HFFc6 (cell line): ENCODE data around the gene CD274. TPM values are rescaled to one million over a fixed set of nuclear protein-coding genes. Genes with fewer than 3 reads are reported as not detected.

ENCODE experiments used
- DNase-seq: peaks from one replicate; pipeline ENCODE4 v3.0.0-alpha.2; 2018
- H3K27ac Mint-ChIP-seq: 2 replicates; pipeline ENCODE4 v1.8.0; 2020; ENCODE audit warnings: mild to moderate bottlenecking, mixed read lengths
- H3K27me3 Mint-ChIP-seq: 2 replicates; pipeline ENCODE4 v1.8.0; 2021; ENCODE audit warnings: mild to moderate bottlenecking, moderate library complexity, mixed read lengths; ENCODE audit not compliant: insufficient read depth
- H3K36me3 Mint-ChIP-seq: 2 replicates; pipeline ENCODE4 v1.8.0; 2021; ENCODE audit warnings: low read depth, mixed read lengths
- H3K4me1 Mint-ChIP-seq: 2 replicates; pipeline ENCODE4 v1.8.0; 2020; ENCODE audit warnings: low read depth, mixed read lengths
- H3K4me3 Mint-ChIP-seq: 2 replicates; pipeline ENCODE4 v1.8.0; 2020; ENCODE audit warnings: mild to moderate bottlenecking, moderate library complexity, mixed read lengths
- H3K9me3 Mint-ChIP-seq: 2 replicates; pipeline ENCODE4 v1.8.0; 2020; ENCODE audit warnings: mild to moderate bottlenecking, mixed read lengths
- total RNA-seq, 6 experiments: library from RNA; stranded (reverse); fragmentation: NEBNext Ultra II Directional; extraction: Animal tissue kit (Norgen Biotek cat#: 25700); gene quantifications; 2 replicates in 1 of 6; 3 replicates in 5 of 6; pipeline ENCODE4 v1.2.3, GENCODE V29; 2021
- TF ChIP-seq, protein P1 (sequence below): fragments of 200-600 bp; sonication (generic); IDR thresholded peaks from 2 replicates; pipeline ENCODE4 v1.5.0; 2021; ENCODE audit warnings: antibody characterized with exemption, mild to moderate bottlenecking

CD274 gene
- total RNA-seq, 6 experiments from 2014 or later, result 10.3 to 15.9 (median 13.0) TPM

DNA sequence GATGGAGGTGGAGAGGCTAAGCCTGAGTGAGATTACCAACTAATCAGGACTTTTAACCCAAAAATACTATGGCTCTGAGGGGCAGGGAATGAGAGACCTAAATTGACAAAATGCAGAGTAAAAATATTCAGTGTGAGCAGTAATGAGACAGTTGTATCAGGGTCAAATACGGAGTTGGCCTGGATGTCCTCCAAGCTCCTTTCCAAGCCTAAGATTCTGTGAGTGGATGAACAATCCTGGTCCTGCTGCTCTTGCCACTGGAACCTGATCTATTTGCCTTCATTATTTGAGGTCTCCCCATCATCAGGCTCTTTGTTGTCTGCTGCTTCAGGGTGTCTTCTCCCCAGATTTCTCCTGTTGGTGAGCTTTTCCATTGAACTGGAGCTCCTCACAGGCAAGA lies 61.1 kb downstream of the CD274 start:
- peaks cover 39% of the 10 kb centered on the region for H3K36me3 Mint-ChIP-seq
- peak overlapping the region; percentile 97 for H3K27ac Mint-ChIP-seq
- peaks cover 12% of the 10 kb centered on the region for H3K9me3 Mint-ChIP-seq
- TF ChIP-seq, protein P1, sequence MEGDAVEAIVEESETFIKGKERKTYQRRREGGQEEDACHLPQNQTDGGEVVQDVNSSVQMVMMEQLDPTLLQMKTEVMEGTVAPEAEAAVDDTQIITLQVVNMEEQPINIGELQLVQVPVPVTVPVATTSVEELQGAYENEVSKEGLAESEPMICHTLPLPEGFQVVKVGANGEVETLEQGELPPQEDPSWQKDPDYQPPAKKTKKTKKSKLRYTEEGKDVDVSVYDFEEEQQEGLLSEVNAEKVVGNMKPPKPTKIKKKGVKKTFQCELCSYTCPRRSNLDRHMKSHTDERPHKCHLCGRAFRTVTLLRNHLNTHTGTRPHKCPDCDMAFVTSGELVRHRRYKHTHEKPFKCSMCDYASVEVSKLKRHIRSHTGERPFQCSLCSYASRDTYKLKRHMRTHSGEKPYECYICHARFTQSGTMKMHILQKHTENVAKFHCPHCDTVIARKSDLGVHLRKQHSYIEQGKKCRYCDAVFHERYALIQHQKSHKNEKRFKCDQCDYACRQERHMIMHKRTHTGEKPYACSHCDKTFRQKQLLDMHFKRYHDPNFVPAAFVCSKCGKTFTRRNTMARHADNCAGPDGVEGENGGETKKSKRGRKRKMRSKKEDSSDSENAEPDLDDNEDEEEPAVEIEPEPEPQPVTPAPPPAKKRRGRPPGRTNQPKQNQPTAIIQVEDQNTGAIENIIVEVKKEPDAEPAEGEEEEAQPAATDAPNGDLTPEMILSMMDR, result no peak
- peaks cover 3% of the 10 kb centered on the region for H3K27me3 Mint-ChIP-seq
- H3K4me1 Mint-ChIP-seq, result peaks cover 85% of the 10 kb centered on the region
- DNase-seq, result no peak
- H3K4me3 Mint-ChIP-seq, result peak overlapping the region; percentile 93

DNA sequence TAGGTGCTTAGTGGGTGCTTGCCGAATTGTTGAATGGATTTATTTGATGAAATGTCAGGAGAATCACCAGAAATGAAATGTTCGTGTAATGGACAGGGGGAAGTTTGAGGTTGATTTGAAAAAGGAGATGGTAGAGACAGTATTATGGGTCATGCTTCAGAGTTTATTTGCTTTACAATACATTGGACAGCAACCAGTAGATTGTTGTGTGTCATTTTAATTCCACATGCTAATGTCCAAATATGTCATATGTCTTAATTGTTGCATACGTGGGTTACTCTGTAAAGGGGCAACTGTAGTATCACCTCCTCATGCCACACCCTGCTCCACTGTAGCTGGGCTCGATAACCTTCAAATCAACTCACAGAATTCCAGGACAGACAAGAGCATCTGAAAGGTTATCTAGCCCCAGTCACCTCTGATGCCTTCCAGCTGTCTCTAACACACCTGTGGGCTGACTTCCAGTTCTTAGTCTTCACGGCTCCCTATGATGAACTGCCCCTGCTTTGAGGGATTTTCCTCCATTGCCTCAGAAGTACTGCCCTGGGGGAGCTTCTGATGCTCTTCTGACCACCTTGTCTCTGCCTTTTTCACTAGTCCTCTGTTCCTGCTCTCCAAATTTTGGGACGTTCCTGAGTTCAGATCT lies 61.7 kb downstream of the CD274 start:
- H3K4me1 Mint-ChIP-seq, result peaks cover 86% of the 10 kb centered on the region
- peaks cover 3% of the 10 kb centered on the region for H3K27me3 Mint-ChIP-seq
- H3K9me3 Mint-ChIP-seq, result peaks cover 8% of the 10 kb centered on the region
- TF ChIP-seq, protein P1, result no peak
- peak overlapping the region; percentile 97 for H3K27ac Mint-ChIP-seq
- H3K36me3 Mint-ChIP-seq, result peaks cover 37% of the 10 kb centered on the region
- H3K4me3 Mint-ChIP-seq, result peak overlapping the region; percentile 93
- DNase-seq, result no peak

DNA sequence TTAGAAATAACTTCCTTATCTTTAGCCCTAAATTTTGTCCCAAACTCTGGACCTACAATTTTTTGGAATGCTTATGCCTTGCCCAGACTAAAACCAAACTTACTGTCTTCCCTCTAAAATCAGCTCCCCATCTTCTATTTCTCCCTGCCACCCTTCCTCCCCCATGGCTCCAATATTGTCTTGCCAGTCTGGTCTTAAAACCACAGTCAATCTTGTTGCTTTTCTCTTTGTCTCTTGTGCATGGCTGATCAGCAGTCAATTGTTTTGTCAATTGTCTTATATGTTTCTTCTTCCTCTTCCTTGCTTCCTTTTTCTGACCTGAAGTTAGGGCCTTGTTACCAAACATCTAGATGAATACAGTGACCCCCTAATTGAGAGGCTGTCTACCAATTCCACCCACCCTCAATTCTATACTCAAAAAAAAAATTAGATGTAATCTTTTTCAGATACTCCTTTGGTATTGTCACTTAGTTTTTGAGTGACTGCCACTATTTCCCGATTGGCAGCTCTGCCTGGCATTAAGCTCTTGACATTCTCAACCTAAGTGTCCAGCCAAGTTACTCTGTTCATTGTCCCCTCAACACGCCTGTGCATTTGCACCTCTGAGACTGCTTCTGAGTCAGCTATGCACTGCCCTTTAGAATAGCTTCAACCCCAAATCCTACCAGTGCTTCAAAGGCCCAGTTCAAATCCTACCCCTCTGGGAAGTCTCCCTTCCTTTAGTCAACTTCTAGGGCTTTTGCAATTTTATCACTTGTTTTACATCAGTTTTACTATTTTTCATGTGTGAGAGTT lies 62.5 kb downstream of the CD274 start:
- Mint-ChIP-seq H3K4me3 (peak overlapping the region; percentile 93), H3K36me3 (peaks cover 34% of the 10 kb centered on the region), H3K9me3 (peaks cover 2% of the 10 kb centered on the region; the same call in 1 of the 2 replicates), H3K27me3 (peaks cover 3% of the 10 kb centered on the region), H3K27ac (peak overlapping the region; percentile 97), H3K4me1 (peaks cover 89% of the 10 kb centered on the region)
- no peak for DNase-seq
- TF ChIP-seq, protein P1, result no peak

DNA sequence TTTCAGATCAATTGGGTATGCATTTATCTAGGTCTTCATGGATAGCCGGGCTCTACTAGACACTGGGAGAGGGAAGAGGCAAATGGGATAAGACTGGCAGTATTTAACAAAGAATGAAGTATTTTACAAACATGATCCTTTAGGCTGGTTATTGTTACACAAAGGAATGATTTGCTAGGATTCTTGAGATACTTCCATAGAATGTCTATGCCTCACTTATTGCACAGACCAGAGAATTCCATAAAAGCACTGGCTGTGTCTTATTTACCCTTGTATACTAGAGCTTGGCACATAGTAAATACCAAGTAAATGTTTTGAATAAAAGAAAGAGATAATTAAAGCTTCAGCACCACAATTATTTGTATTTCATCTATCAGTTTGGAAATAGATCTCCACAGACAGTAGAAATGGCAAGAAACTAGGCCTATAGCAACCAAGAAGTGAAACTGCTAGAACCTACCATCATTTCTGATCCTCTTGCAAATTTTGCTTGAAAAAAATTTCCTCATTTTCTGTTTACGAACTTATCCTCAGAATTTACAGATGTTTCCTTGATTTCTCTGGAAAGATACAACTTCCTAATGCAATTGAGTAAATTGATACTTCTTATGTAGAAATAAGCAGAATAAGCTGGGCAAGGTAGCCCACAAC lies 63.7 kb downstream of the CD274 start:
- H3K27ac Mint-ChIP-seq, result peak overlapping the region; percentile 45
- H3K9me3 Mint-ChIP-seq, result no peaks in the 10 kb centered on the region
- peaks cover 35% of the 10 kb centered on the region for H3K36me3 Mint-ChIP-seq
- TF ChIP-seq, protein P1, result no peak
- H3K27me3 Mint-ChIP-seq, result peaks cover 3% of the 10 kb centered on the region; the same call in 1 of the 2 replicates
- H3K4me1 Mint-ChIP-seq, result peaks cover 89% of the 10 kb centered on the region
- H3K4me3 Mint-ChIP-seq, result peak overlapping the region; percentile 93
- DNase-seq, result no peak

DNA sequence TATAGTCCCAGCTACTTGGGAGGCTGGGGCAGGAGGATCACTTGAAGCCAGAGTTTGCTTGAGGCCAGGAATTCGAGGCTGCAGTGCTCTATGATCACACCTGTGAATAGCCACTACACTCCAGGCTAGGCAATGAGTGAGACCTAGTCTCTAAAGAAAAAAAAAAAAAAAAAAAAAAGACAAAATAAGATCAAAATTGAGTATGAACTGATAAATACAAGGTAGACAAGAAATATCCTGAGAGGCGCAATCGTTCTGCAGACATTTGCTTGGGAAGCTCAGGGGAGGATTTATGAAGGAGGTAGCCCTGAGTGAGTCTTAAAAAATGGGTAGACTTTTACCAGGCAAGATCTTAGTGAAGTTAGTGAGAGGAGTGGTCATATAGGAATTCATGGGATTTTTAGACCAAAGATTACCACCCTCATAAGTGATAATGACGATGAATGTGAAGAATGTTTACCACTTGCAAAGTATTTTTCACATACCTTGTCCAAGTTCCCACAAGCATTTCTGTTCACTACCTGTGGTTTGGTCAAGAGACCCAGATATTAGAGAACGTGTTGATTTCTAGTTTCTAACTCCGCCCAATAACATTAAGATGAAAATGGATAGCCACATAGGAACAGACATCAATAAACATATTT lies 64.4 kb downstream of the CD274 start:
- Mint-ChIP-seq H3K9me3 (no peaks in the 10 kb centered on the region), H3K36me3 (peaks cover 40% of the 10 kb centered on the region), H3K4me3 (no peak overlapping the region; the same call in 1 of the 2 replicates), H3K27ac (no peak overlapping the region), H3K4me1 (peaks cover 89% of the 10 kb centered on the region), H3K27me3 (peaks cover 3% of the 10 kb centered on the region; the same call in 1 of the 2 replicates)
- TF ChIP-seq, protein P1, result no peak
- no peak for DNase-seq
